ENCODE measurements around the gene TGFBR3. TPM values are rescaled to one million over a fixed set of nuclear protein-coding genes. Genes with fewer than 3 reads are reported as not detected.

TGFBR3 gene
- total RNA-seq, 1 experiment from 2014 or later: 4.2 TPM

- ChIA-PET CTCF (no interaction called here), POLR2A (no interaction called here)
- Mint-ChIP-seq H3K4me1 (peaks cover 9% of the 10 kb centered on the region), H3K36me3 (no peaks in the 10 kb centered on the region), H3K27me3 (ENCODE audit: low read depth) (peaks cover 43% of the 10 kb centered on the region), H3K4me3 (peak overlapping the region; percentile 90), H3K27ac (no peak overlapping the region), H3K9me3 (no peaks in the 10 kb centered on the region)
- ATAC-seq: peak; percentile 33
- peak; percentile 36 for DNase-seq (ENCODE audit: low spot score)
- TF ChIP-seq FOXJ3 (CRISPR knock-in tag; IDR thresholded peaks at IDR 0.05; ENCODE audit: borderline replicate concordance) (no peak), TEAD1 (CRISPR knock-in tag; IDR thresholded peaks at IDR 0.05) (no peak), IRF2 (CRISPR knock-in tag; IDR thresholded peaks at IDR 0.05; ENCODE audit: borderline replicate concordance, low read depth) (no peak), FOXP4 (CRISPR knock-in tag; IDR thresholded peaks at IDR 0.05) (no peak), ZMAT4 (CRISPR knock-in tag; IDR thresholded peaks at IDR 0.05) (no peak), MXD4 (CRISPR knock-in tag; IDR thresholded peaks at IDR 0.05; ENCODE audit: borderline replicate concordance) (no peak), CDX4 (CRISPR knock-in tag; IDR thresholded peaks at IDR 0.05; ENCODE audit: borderline replicate concordance) (no peak)
Measured at GRCh38 chr1:91884459-91885212, 1.3 kb downstream of the TGFBR3 start.

- Mint-ChIP-seq H3K27ac (no peak overlapping the region), H3K36me3 (no peaks in the 10 kb centered on the region), H3K27me3 (ENCODE audit: low read depth) (peaks cover 41% of the 10 kb centered on the region), H3K4me1 (peaks cover 9% of the 10 kb centered on the region), H3K4me3 (no peak overlapping the region), H3K9me3 (no peaks in the 10 kb centered on the region)
- DNase-seq (ENCODE audit: low spot score) (no peak), ATAC-seq (no peak)
- POLR2A ChIA-PET: no interaction called here
- CTCF ChIA-PET: interaction anchor here (0.7 kb wide), 1 partner anchor 328 kb away, joined by 3 read pairs; no protein-coding TSS in a partner anchor
- TF ChIP-seq HMGXB4 (CRISPR knock-in tag; IDR thresholded peaks at IDR 0.05): no peak
- TF ChIP-seq SOX15 (CRISPR knock-in tag; IDR thresholded peaks at IDR 0.05): no peak
- no peak for TF ChIP-seq PREB (CRISPR knock-in tag; IDR thresholded peaks at IDR 0.05; ENCODE audit: borderline replicate concordance)
- no peak for TF ChIP-seq ZSCAN18 (CRISPR knock-in tag; IDR thresholded peaks at IDR 0.05)
- no peak for TF ChIP-seq ZNF416 (CRISPR knock-in tag; IDR thresholded peaks at IDR 0.05)
- no peak for TF ChIP-seq ELF4 (CRISPR knock-in tag; IDR thresholded peaks at IDR 0.05; ENCODE audit: low read depth)
- no peak for TF ChIP-seq TCF7 (CRISPR knock-in tag; IDR thresholded peaks at IDR 0.05; ENCODE audit: low read depth)
- TF ChIP-seq JUN (CRISPR knock-in tag; IDR thresholded peaks at IDR 0.05): no peak
- TF ChIP-seq AR (CRISPR knock-in tag; IDR thresholded peaks at IDR 0.05): no peak
- TF ChIP-seq PRDM15 (CRISPR knock-in tag; IDR thresholded peaks at IDR 0.05): no peak
- no peak for TF ChIP-seq CDX4 (CRISPR knock-in tag; IDR thresholded peaks at IDR 0.05; ENCODE audit: borderline replicate concordance)
Measured at GRCh38 chr1:91883470-91883869, 2.5 kb downstream of the TGFBR3 start.
